ENCODE measurements around the gene TMC7. TPM values are rescaled to one million over a fixed set of nuclear protein-coding genes. Genes with fewer than 3 reads are reported as not detected.
A peak's percentile ranks its signal among the peaks of the same experiment; 100 is the strongest.

The TMC7 gene
- total and polyA plus RNA-seq, 2 donors from 2014 or later = 0.30 to 1.2 TPM

- peak; percentile 93 for FAIRE-seq
- no peaks in the 10 kb centered on the region for H3K27me3 ChIP-seq (ENCODE audit: control insufficient read depth, insufficient read depth, low read length)
- H3K9ac ChIP-seq (ENCODE audit: low read length in 3 of 3) = peak within 1 kb of the TSS; percentile 84 to 90 (median 85)
- H3K27ac ChIP-seq (ENCODE audit: low read depth in 2 of 2, low read length in 2 of 2) = peak within 1 kb of the TSS; percentile 98 to 100
- peak; percentile 98 to 100 (median 99) for DNase-seq
- no peaks in the 10 kb centered on the region for H3K9me3 ChIP-seq (ENCODE audit: control insufficient read depth in 2 of 3, insufficient read depth in 1 of 3, low read length in 3 of 3)
- peak within 1 kb of the TSS; percentile 81 to 93 (median 82) for H3K4me3 ChIP-seq (ENCODE audit: low read length in 3 of 3)
- intact Hi-C loops (cut with DNase I) = no loop called here
- peaks cover 0 to 7% (median 0%) of the 10 kb centered on the region in 3 donors for H3K4me1 ChIP-seq (ENCODE audit: control insufficient read depth in 2 of 3, insufficient read depth in 2 of 3, low read depth in 1 of 3, low read length in 3 of 3)
- TF ChIP-seq CTCF (IDR thresholded peaks at IDR 0.05; ENCODE audit: borderline replicate concordance, extremely low read depth, insufficient read depth) = no peak
- H3K36me3 ChIP-seq (ENCODE audit: control insufficient read depth in 2 of 3, insufficient read depth in 3 of 3, low read length in 3 of 3) = peaks cover 0 to 5% (median 0%) of the 10 kb centered on the region in 3 donors
Observed at GRCh38 chr16:19067349-19068236, 83.9 kb downstream of the TMC7 start, which contains the start of gene COQ7. Gene COQ7 (plus strand): TSS chr16:19067614. CDS start chr16:19067665, 51 bp downstream.

GRCh38 chr16:19068237-19068815 lies 84.6 kb downstream of the TMC7 start:
- peaks cover 0 to 7% (median 0%) of the 10 kb centered on the region in 3 donors for H3K4me1 ChIP-seq (ENCODE audit: control insufficient read depth in 2 of 3, insufficient read depth in 2 of 3, low read depth in 1 of 3, low read length in 3 of 3)
- H3K9me3 ChIP-seq (ENCODE audit: control insufficient read depth in 2 of 3, insufficient read depth in 1 of 3, low read length in 3 of 3) = no peaks in the 10 kb centered on the region
- DNase-seq = no peak
- intact Hi-C loops (cut with DNase I) = no loop called here
- no peaks in the 10 kb centered on the region for H3K27me3 ChIP-seq (ENCODE audit: control insufficient read depth, insufficient read depth, low read length)
- peak overlapping the region; percentile 98 to 100 for H3K27ac ChIP-seq (ENCODE audit: low read depth in 2 of 2, low read length in 2 of 2)
- FAIRE-seq = no peak
- peak overlapping the region; percentile 81 to 93 (median 82) for H3K4me3 ChIP-seq (ENCODE audit: low read length in 3 of 3)
- TF ChIP-seq CTCF (IDR thresholded peaks at IDR 0.05; ENCODE audit: borderline replicate concordance, extremely low read depth, insufficient read depth) = no peak
- peak overlapping the region; percentile 84 to 90 (median 85) for H3K9ac ChIP-seq (ENCODE audit: low read length in 3 of 3)
- peaks cover 0 to 8% (median 1%) of the 10 kb centered on the region in 3 donors for H3K36me3 ChIP-seq (ENCODE audit: control insufficient read depth in 2 of 3, insufficient read depth in 3 of 3, low read length in 3 of 3)

- Histone ChIP-seq H3K4me3 (ENCODE audit: low read length in 3 of 3) (no peak overlapping the region), H3K9me3 (ENCODE audit: control insufficient read depth in 2 of 3, insufficient read depth in 1 of 3, low read length in 3 of 3) (no peaks in the 10 kb centered on the region), H3K36me3 (ENCODE audit: control insufficient read depth in 2 of 3, insufficient read depth in 3 of 3, low read length in 3 of 3) (peaks cover 0 to 16% (median 3%) of the 10 kb centered on the region in 3 donors), H3K27ac (ENCODE audit: low read depth in 2 of 2, low read length in 2 of 2) (no peak overlapping the region), H3K4me1 (ENCODE audit: control insufficient read depth in 2 of 3, insufficient read depth in 2 of 3, low read depth in 1 of 3, low read length in 3 of 3) (peaks cover 0 to 7% (median 0%) of the 10 kb centered on the region in 3 donors), H3K27me3 (ENCODE audit: control insufficient read depth, insufficient read depth, low read length) (no peaks in the 10 kb centered on the region), H3K9ac (ENCODE audit: low read length in 3 of 3) (no peak overlapping the region)
- intact Hi-C loops (cut with DNase I) = no loop called here
- TF ChIP-seq CTCF (IDR thresholded peaks at IDR 0.05; ENCODE audit: borderline replicate concordance, extremely low read depth, insufficient read depth) = peak; percentile 63
- FAIRE-seq (no peak), DNase-seq (peak in 4 of 5 donors; percentile 30 to 51 (median 44))
Observed at GRCh38 chr16:19071811-19072777, 88.4 kb downstream of the TMC7 start.
